ENCODE data around the gene CMSS1.

CMSS1 gene

GRCh38 chr3:100149713-100150415, 332.2 kb downstream of the CMSS1 start:
- DNase-seq (ENCODE audit: low read depth) = no peak

- DNase-seq (ENCODE audit: low read depth) = no peak
Observed at GRCh38 chr3:100150473-100150872, 332.8 kb downstream of the CMSS1 start.

- DNase-seq (ENCODE audit: low read depth) = no peak
Observed at GRCh38 chr3:100151024-100151707, 333.5 kb downstream of the CMSS1 start.

- DNase-seq (ENCODE audit: low read depth) = no peak
Observed at GRCh38 chr3:100154171-100154570, 336.5 kb downstream of the CMSS1 start.

GRCh38 chr3:100155128-100155527, 337.5 kb downstream of the CMSS1 start:
- DNase-seq (ENCODE audit: low read depth) = no peak

- DNase-seq (ENCODE audit: low read depth) = no peak
Observed at GRCh38 chr3:100155590-100155989, 337.9 kb downstream of the CMSS1 start.

GRCh38 chr3:100157685-100158084, 340.0 kb downstream of the CMSS1 start:
- no peak for DNase-seq (ENCODE audit: low read depth)

GRCh38 chr3:100158918-100159330, 341.3 kb downstream of the CMSS1 start:
- no peak for DNase-seq (ENCODE audit: low read depth)

GRCh38 chr3:100159331-100160153, 341.9 kb downstream of the CMSS1 start:
- DNase-seq (ENCODE audit: low read depth) = no peak

- DNase-seq (ENCODE audit: low read depth) = no peak
Observed at GRCh38 chr3:100160521-100160920, 342.9 kb downstream of the CMSS1 start.

GRCh38 chr3:100163787-100164186, 346.1 kb downstream of the CMSS1 start:
- DNase-seq (ENCODE audit: low read depth) = no peak

GRCh38 chr3:100164743-100165142, 347.1 kb downstream of the CMSS1 start:
- no peak for DNase-seq (ENCODE audit: low read depth)

- no peak for DNase-seq (ENCODE audit: low read depth)
Observed at GRCh38 chr3:100165926-100166550, 348.4 kb downstream of the CMSS1 start.

GRCh38 chr3:100169201-100169920, 351.7 kb downstream of the CMSS1 start:
- DNase-seq (ENCODE audit: low read depth) = no peak

- no peak for DNase-seq (ENCODE audit: low read depth)
Observed at GRCh38 chr3:100170486-100170885, 352.8 kb downstream of the CMSS1 start.

- DNase-seq (ENCODE audit: low read depth) = no peak
Observed at GRCh38 chr3:100171211-100171914, 353.7 kb downstream of the CMSS1 start.

- no peak for DNase-seq (ENCODE audit: low read depth)
Observed at GRCh38 chr3:100173961-100174360, 356.3 kb downstream of the CMSS1 start.

- DNase-seq (ENCODE audit: low read depth) = no peak
Observed at GRCh38 chr3:100175637-100176280, 358.1 kb downstream of the CMSS1 start.

- no peak for DNase-seq (ENCODE audit: low read depth)
Observed at GRCh38 chr3:100179692-100180349, 362.2 kb downstream of the CMSS1 start.

- DNase-seq (ENCODE audit: low read depth) = no peak
Observed at GRCh38 chr3:100183608-100184125, 366.0 kb downstream of the CMSS1 start.
